MM.1S (cell line): ENCODE data around the gene ICAM3.

Source experiments
- DNase-seq: peaks from one replicate; pipeline ENCODE4 v3.0.0-alpha.2; 2015
- H2AFZ ChIP-seq: fragments of 300-600 bp; sonication (generic); 2 replicates; pipeline ENCODE4 v1.6.0; 2016; ENCODE audit warnings: antibody characterized with exemption, low read length
- H3F3A ChIP-seq: fragments of 300-600 bp; sonication (generic); 2 replicates; pipeline ENCODE4 v1.6.1; 2016; ENCODE audit warnings: mild to moderate bottlenecking, antibody characterized with exemption, low read length, moderate library complexity, mixed read lengths; ENCODE audit not compliant: insufficient read depth
- H3K27ac ChIP-seq: fragments of 300-600 bp; sonication (generic); 2 replicates; pipeline ENCODE4 v1.5.1; 2016; ENCODE audit warnings: mild to moderate bottlenecking, low read length
- H3K27me3 ChIP-seq: fragments of 300-600 bp; sonication (generic); replicated peaks from 2 replicates; pipeline ENCODE4 v1.6.0; 2016; ENCODE audit warnings: low read length; ENCODE audit not compliant: insufficient read depth
- H3K36me3 ChIP-seq: fragments of 300-600 bp; sonication (generic); replicated peaks from 2 replicates; pipeline ENCODE4 v1.6.1; 2016; ENCODE audit warnings: mild to moderate bottlenecking, low read length, mixed read lengths; ENCODE audit not compliant: insufficient read depth
- H3K4me1 ChIP-seq: fragments of 300-600 bp; sonication (generic); 2 replicates; pipeline ENCODE4 v1.6.1; 2016; ENCODE audit warnings: low read length, mixed read lengths
- H3K4me2 ChIP-seq: fragments of 300-600 bp; sonication (generic); 2 replicates; pipeline ENCODE4 v1.6.0; 2016; ENCODE audit warnings: low read depth, low read length
- H3K4me3 ChIP-seq: fragments of 300-600 bp; sonication (generic); 2 replicates; pipeline ENCODE4 v1.5.1; 2016; ENCODE audit warnings: low read length, mixed read lengths
- H3K79me2 ChIP-seq: fragments of 300-600 bp; sonication (generic); 2 replicates; pipeline ENCODE4 v1.6.1; 2016; ENCODE audit warnings: mixed run types, low read length, mixed read lengths
- H3K9ac ChIP-seq: fragments of 300-600 bp; sonication (generic); 2 replicates; pipeline ENCODE4 v1.6.1; 2016; ENCODE audit warnings: low read length, mixed read lengths
- H3K9me2 ChIP-seq: fragments of 300-600 bp; sonication (generic); replicated peaks from 2 replicates; pipeline ENCODE4 v1.6.1; 2016; ENCODE audit warnings: mild to moderate bottlenecking, low read length, mixed read lengths; ENCODE audit not compliant: insufficient read depth
- H3K9me3 ChIP-seq: fragments of 300-600 bp; sonication (generic); replicated peaks from 2 replicates; pipeline ENCODE4 v1.6.1; 2016; ENCODE audit warnings: mild to moderate bottlenecking, low read length, mixed read lengths; ENCODE audit not compliant: insufficient read depth
- H4K20me1 ChIP-seq: fragments of 300-600 bp; sonication (generic); 2 replicates; pipeline ENCODE4 v1.6.1; 2016; ENCODE audit warnings: mild to moderate bottlenecking, low read length, moderate library complexity, mixed read lengths; ENCODE audit not compliant: insufficient read depth
- EZH2 ChIP-seq: fragments of 300-600 bp; sonication (generic); optimal IDR thresholded peaks from 2 replicates; pipeline ENCODE3; 2017; ENCODE audit warnings: low read depth, mild to moderate bottlenecking, antibody characterized with exemption, low read length, mixed read lengths
- EZH2phosphoT487 ChIP-seq: fragments of 300-600 bp; sonication (generic); IDR thresholded peaks from 2 replicates; pipeline ENCODE4 v1.6.1; 2018; ENCODE audit warnings: antibody characterized with exemption, low read length
- TF ChIP-seq, protein P1 (sequence below): fragments of 300-600 bp; sonication (generic); IDR thresholded peaks from 2 replicates; pipeline ENCODE4 v1.5.1; 2016; ENCODE audit warnings: antibody characterized with exemption, low read length, mixed read lengths

ICAM3 gene

DNA sequence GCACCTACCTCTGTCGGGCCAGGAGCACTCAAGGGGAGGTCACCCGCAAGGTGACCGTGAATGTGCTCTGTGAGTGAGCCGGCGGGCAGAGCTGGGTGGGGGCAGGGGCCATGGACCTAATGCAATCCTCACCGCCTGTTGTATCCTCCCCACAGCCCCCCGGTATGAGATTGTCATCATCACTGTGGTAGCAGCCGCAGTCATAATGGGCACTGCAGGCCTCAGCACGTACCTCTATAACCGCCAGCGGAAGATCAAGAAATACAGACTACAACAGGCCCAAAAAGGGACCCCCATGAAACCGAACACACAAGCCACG is 54.5 kb downstream of the ICAM3 start:
- Histone ChIP-seq H3K27ac (no peak overlapping the region), H3K9me3 (no peaks in the 10 kb centered on the region), H3K36me3 (no peaks in the 10 kb centered on the region), H3K4me2 (no peak overlapping the region), H3K9ac (no peak overlapping the region), H2AFZ (no peak overlapping the region), H3K79me2 (no peaks in the 10 kb centered on the region), H4K20me1 (no peaks in the 10 kb centered on the region), H3K4me3 (no peak overlapping the region), H3K9me2 (no peaks in the 10 kb centered on the region), H3F3A (peaks cover 5% of the 10 kb centered on the region), H3K4me1 (peaks cover 15% of the 10 kb centered on the region), H3K27me3 (peaks cover 7% of the 10 kb centered on the region)
- TF ChIP-seq EZH2phosphoT487 = no peak
- TF ChIP-seq, protein P1, sequence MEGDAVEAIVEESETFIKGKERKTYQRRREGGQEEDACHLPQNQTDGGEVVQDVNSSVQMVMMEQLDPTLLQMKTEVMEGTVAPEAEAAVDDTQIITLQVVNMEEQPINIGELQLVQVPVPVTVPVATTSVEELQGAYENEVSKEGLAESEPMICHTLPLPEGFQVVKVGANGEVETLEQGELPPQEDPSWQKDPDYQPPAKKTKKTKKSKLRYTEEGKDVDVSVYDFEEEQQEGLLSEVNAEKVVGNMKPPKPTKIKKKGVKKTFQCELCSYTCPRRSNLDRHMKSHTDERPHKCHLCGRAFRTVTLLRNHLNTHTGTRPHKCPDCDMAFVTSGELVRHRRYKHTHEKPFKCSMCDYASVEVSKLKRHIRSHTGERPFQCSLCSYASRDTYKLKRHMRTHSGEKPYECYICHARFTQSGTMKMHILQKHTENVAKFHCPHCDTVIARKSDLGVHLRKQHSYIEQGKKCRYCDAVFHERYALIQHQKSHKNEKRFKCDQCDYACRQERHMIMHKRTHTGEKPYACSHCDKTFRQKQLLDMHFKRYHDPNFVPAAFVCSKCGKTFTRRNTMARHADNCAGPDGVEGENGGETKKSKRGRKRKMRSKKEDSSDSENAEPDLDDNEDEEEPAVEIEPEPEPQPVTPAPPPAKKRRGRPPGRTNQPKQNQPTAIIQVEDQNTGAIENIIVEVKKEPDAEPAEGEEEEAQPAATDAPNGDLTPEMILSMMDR = no peak
- TF ChIP-seq EZH2 = no peak
- no peak for DNase-seq

DNA sequence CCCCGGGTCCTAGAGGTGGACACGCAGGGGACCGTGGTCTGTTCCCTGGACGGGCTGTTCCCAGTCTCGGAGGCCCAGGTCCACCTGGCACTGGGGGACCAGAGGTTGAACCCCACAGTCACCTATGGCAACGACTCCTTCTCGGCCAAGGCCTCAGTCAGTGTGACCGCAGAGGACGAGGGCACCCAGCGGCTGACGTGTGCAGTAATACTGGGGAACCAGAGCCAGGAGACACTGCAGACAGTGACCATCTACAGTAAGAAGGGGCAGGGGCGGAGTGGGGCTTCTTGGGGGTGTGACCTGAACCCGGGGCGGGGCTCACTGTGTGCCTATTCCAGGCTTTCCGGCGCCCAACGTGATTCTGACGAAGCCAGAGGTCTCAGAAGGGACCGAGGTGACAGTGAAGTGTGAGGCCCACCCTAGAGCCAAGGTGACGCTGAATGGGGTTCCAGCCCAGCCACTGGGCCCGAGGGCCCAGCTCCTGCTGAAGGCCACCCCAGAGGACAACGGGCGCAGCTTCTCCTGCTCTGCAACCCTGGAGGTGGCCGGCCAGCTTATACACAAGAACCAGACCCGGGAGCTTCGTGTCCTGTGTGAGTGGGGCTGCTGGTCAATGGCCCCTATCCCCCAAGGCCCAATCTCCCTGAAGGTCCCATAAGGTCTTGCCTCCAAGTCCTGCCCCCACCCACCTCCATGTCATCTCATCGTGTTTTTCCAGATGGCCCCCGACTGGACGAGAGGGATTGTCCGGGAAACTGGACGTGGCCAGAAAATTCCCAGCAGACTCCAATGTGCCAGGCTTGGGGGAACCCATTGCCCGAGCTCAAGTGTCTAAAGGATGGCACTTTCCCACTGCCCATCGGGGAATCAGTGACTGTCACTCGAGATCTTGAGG is 55.1 kb downstream of the ICAM3 start:
- H3K4me3 ChIP-seq = no peak overlapping the region
- peaks cover 13% of the 10 kb centered on the region for H3K4me1 ChIP-seq
- no peaks in the 10 kb centered on the region for H3K9me3 ChIP-seq
- no peaks in the 10 kb centered on the region for H3K9me2 ChIP-seq
- H4K20me1 ChIP-seq = no peaks in the 10 kb centered on the region
- no peak overlapping the region for H2AFZ ChIP-seq
- H3F3A ChIP-seq = peaks cover 5% of the 10 kb centered on the region
- no peak overlapping the region for H3K27ac ChIP-seq
- no peak for DNase-seq
- H3K9ac ChIP-seq = no peak overlapping the region
- TF ChIP-seq, protein P1 = no peak
- peaks cover under 1% of the 10 kb centered on the region; the same call in 1 of the 2 replicates for H3K27me3 ChIP-seq
- H3K79me2 ChIP-seq = no peaks in the 10 kb centered on the region
- no peak overlapping the region for H3K4me2 ChIP-seq
- H3K36me3 ChIP-seq = no peaks in the 10 kb centered on the region
